ELR (cell line): ENCODE results near the gene TIE1.

Source experiments
- DNase-seq: peaks from one replicate; pipeline ENCODE4 v3.0.0-alpha.2; 2015; ENCODE audit warnings: low read depth

TIE1 gene

GRCh38 chr1:43339584-43340232, 38.9 kb downstream of the TIE1 start:
- no peak for DNase-seq

GRCh38 chr1:43340559-43340958, 39.8 kb downstream of the TIE1 start:
- no peak for DNase-seq

GRCh38 chr1:43344267-43344850, 43.6 kb downstream of the TIE1 start:
- no peak for DNase-seq

GRCh38 chr1:43345120-43345519, 44.3 kb downstream of the TIE1 start:
- DNase-seq = no peak

- DNase-seq = no peak
Observed at GRCh38 chr1:43346636-43347035, 45.9 kb downstream of the TIE1 start.

GRCh38 chr1:43348343-43348808, 47.6 kb downstream of the TIE1 start:
- DNase-seq = peak; percentile 29

- peak; percentile 75 for DNase-seq
Observed at GRCh38 chr1:43348809-43349593, 48.2 kb downstream of the TIE1 start.

- peak; percentile 48 for DNase-seq
Observed at GRCh38 chr1:43349594-43350306, 49.0 kb downstream of the TIE1 start.

GRCh38 chr1:43350976-43351375, 50.2 kb downstream of the TIE1 start:
- no peak for DNase-seq

GRCh38 chr1:43351421-43352350, 50.9 kb downstream of the TIE1 start:
- DNase-seq = no peak

GRCh38 chr1:43352351-43352705, 51.5 kb downstream of the TIE1 start:
- no peak for DNase-seq

- DNase-seq = no peak
Observed at GRCh38 chr1:43352881-43353280, 52.1 kb downstream of the TIE1 start.

GRCh38 chr1:43354471-43354870, 53.7 kb downstream of the TIE1 start:
- no peak for DNase-seq

- DNase-seq = no peak
Observed at GRCh38 chr1:43354936-43355335, 54.2 kb downstream of the TIE1 start.

- peak; percentile 51 for DNase-seq
Observed at GRCh38 chr1:43357251-43357650, 56.5 kb downstream of the TIE1 start.

GRCh38 chr1:43358121-43358745, 57.5 kb downstream of the TIE1 start:
- peak; percentile 73 for DNase-seq

- peak; percentile 100 for DNase-seq
Observed at GRCh38 chr1:43358746-43359693, 58.2 kb downstream of the TIE1 start, which contains the start of gene CDC20. Gene CDC20, plus strand, starts transcription at chr1:43358981. Its CDS starts 235 bp downstream, at chr1:43359216.

- DNase-seq = peak; percentile 42
Observed at GRCh38 chr1:43359696-43360095, 58.9 kb downstream of the TIE1 start.

- no peak for DNase-seq
Observed at GRCh38 chr1:43360616-43361015, 59.8 kb downstream of the TIE1 start.
